ENCODE data around the gene NUMBL. TPM values are rescaled to one million over a fixed set of nuclear protein-coding genes. Genes with fewer than 3 reads are reported as not detected.

NUMBL gene
- total and polyA plus RNA-seq, 9 of the 15 experiments (the other 6 are each of a cell fraction or from before 2014, with no cell fraction given): 0.39 to 38.6 (median 6.6) TPM

GRCh38 chr19:40713939-40714338, 23.5 kb upstream of the NUMBL start:
- H3K9ac ChIP-seq (ENCODE audit: insufficient read depth in 1 of 2, low read depth in 2 of 2, low read length in 2 of 2): peak overlapping the region in 1 of 2 experiments; percentile 90; a peak in 2 of 4 replicates
- no peak for FAIRE-seq
- DNase-seq (ENCODE audit: extremely low read depth in 1 of 4, low spot score in 3 of 4): no peak
- no peaks in the 10 kb centered on the region for H3K9me1 ChIP-seq (ENCODE audit: control insufficient read depth, insufficient read depth, low read length)
- 73% methylated on average over 8 of the region's 11 CpGs for WGBS (ENCODE audit: insufficient coverage, low coverage, missing lambda C conversion rate)
- in situ Hi-C loops (cut with MboI): no loop called here
- H2AFZ ChIP-seq (ENCODE audit: low read depth, low read length): no peak overlapping the region
- H3K4me3 ChIP-seq: no peak overlapping the region
- intact Hi-C loops (cut with micrococcal nuclease): no loop called here
- peaks cover 23% of the 10 kb centered on the region; the same call in 2 of the 3 replicates for H3K36me3 ChIP-seq (ENCODE audit: control insufficient read depth, insufficient read depth, low read length)
- no TSS peak for BruUV-seq (replicated peaks)
- H3K9me3 ChIP-seq (replicated peaks; ENCODE audit: control insufficient read depth, insufficient read depth, low read depth, low read length): no peaks in the 10 kb centered on the region
- CTCF ChIA-PET (ENCODE audit: low intra/inter-chr PET ratio): no interaction called here
- POLR2A ChIA-PET: no interaction called here
- H3K27ac ChIP-seq (ENCODE audit: extremely low read depth, low read depth, low read length): no peak overlapping the region; the same call in 2 of the 3 replicates
- H3K4me1 ChIP-seq (replicated peaks in 1 of 2; ENCODE audit: control insufficient read depth in 2 of 2, insufficient read depth in 2 of 2, low read length in 2 of 2): peaks cover 17 to 45% of the 10 kb centered on the region in 2 experiments
- H3K4me2 ChIP-seq (ENCODE audit: insufficient read depth, low read length): peak overlapping the region; percentile 93
- H3K27me3 ChIP-seq (ENCODE audit: control insufficient read depth in 2 of 2, insufficient read depth in 2 of 2, low read length in 2 of 2): no peaks in the 10 kb centered on the region
- ATAC-seq: no peak
- H4K20me1 ChIP-seq (replicated peaks; ENCODE audit: control insufficient read depth, insufficient read depth, low read length): no peaks in the 10 kb centered on the region
- peaks cover 32% of the 10 kb centered on the region for H3K79me2 ChIP-seq (ENCODE audit: control insufficient read depth, insufficient read depth, low read length)
- TF ChIP-seq HNRNPL (IDR thresholded peaks at IDR 0.05; ENCODE audit: low read depth, low read length) (no peak), ZNF586 (CRISPR knock-in tag; conservative IDR thresholded peaks at IDR 0.05) (no peak), E2F8 (IDR thresholded peaks at IDR 0.05; ENCODE audit: low read depth, partially characterized antibody) (no peak), E2F3 (CRISPR knock-in tag; IDR thresholded peaks at IDR 0.05) (no peak), TFAM (CRISPR knock-in tag; conservative IDR thresholded peaks at IDR 0.05) (no peak), RBM34 (IDR thresholded peaks at IDR 0.05; ENCODE audit: borderline replicate concordance, insufficient read depth, low read length) (no peak), GABPA (tag; conservative IDR thresholded peaks at IDR 0.05; ENCODE audit: low read depth) (no peak), SP2 (IDR thresholded peaks at IDR 0.05; ENCODE audit: extremely low read depth, low read depth, low read length, poor library complexity, severe bottlenecking) (no peak)
- TF ChIP-seq, protein P1, sequence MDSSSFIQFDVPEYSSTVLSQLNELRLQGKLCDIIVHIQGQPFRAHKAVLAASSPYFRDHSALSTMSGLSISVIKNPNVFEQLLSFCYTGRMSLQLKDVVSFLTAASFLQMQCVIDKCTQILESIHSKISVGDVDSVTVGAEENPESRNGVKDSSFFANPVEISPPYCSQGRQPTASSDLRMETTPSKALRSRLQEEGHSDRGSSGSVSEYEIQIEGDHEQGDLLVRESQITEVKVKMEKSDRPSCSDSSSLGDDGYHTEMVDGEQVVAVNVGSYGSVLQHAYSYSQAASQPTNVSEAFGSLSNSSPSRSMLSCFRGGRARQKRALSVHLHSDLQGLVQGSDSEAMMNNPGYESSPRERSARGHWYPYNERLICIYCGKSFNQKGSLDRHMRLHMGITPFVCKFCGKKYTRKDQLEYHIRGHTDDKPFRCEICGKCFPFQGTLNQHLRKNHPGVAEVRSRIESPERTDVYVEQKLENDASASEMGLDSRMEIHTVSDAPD (CRISPR knock-in tag; IDR thresholded peaks at IDR 0.05): no peak
- TF ChIP-seq, protein P2, sequence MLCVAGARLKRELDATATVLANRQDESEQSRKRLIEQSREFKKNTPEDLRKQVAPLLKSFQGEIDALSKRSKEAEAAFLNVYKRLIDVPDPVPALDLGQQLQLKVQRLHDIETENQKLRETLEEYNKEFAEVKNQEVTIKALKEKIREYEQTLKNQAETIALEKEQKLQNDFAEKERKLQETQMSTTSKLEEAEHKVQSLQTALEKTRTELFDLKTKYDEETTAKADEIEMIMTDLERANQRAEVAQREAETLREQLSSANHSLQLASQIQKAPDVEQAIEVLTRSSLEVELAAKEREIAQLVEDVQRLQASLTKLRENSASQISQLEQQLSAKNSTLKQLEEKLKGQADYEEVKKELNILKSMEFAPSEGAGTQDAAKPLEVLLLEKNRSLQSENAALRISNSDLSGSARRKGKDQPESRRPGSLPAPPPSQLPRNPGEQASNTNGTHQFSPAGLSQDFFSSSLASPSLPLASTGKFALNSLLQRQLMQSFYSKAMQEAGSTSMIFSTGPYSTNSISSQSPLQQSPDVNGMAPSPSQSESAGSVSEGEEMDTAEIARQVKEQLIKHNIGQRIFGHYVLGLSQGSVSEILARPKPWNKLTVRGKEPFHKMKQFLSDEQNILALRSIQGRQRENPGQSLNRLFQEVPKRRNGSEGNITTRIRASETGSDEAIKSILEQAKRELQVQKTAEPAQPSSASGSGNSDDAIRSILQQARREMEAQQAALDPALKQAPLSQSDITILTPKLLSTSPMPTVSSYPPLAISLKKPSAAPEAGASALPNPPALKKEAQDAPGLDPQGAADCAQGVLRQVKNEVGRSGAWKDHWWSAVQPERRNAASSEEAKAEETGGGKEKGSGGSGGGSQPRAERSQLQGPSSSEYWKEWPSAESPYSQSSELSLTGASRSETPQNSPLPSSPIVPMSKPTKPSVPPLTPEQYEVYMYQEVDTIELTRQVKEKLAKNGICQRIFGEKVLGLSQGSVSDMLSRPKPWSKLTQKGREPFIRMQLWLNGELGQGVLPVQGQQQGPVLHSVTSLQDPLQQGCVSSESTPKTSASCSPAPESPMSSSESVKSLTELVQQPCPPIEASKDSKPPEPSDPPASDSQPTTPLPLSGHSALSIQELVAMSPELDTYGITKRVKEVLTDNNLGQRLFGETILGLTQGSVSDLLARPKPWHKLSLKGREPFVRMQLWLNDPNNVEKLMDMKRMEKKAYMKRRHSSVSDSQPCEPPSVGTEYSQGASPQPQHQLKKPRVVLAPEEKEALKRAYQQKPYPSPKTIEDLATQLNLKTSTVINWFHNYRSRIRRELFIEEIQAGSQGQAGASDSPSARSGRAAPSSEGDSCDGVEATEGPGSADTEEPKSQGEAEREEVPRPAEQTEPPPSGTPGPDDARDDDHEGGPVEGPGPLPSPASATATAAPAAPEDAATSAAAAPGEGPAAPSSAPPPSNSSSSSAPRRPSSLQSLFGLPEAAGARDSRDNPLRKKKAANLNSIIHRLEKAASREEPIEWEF (CRISPR knock-in tag; IDR thresholded peaks at IDR 0.05): no peak

Data from K562 (cell line).